GM19397 (cell line): Measurements from ENCODE around the gene RFT1.

Source experiments
- ATAC-seq: cut with Tn5 transposase; IDR thresholded peaks from one replicate; pipeline ENCODE4 v1.9.1; 2021; ENCODE audit warnings: mild to moderate bottlenecking, moderate library complexity; ENCODE audit not compliant: unreplicated experiment

Gene RFT1

GRCh38 chr3:53097887-53098286, 32.3 kb downstream of the RFT1 start:
- ATAC-seq: no peak

GRCh38 chr3:53092942-53093341, 37.3 kb downstream of the RFT1 start:
- ATAC-seq: no peak

- no peak for ATAC-seq
These were observed 38.0 kb downstream of the RFT1 start for GRCh38 chr3:53092216-53092615.

- ATAC-seq: no peak
These were observed 39.2 kb downstream of the RFT1 start for GRCh38 chr3:53091011-53091410.

- ATAC-seq: no peak
These were observed 40.7 kb downstream of the RFT1 start for GRCh38 chr3:53089511-53089910.

GRCh38 chr3:53085476-53085875, 44.8 kb downstream of the RFT1 start:
- ATAC-seq: no peak

GRCh38 chr3:53084310-53085001, 45.8 kb downstream of the RFT1 start:
- ATAC-seq: no peak

GRCh38 chr3:53083949-53084309, 46.3 kb downstream of the RFT1 start:
- no peak for ATAC-seq

GRCh38 chr3:53083521-53083920, 46.7 kb downstream of the RFT1 start:
- ATAC-seq: no peak

GRCh38 chr3:53082736-53083135, 47.5 kb downstream of the RFT1 start:
- ATAC-seq: no peak

GRCh38 chr3:53081318-53081717, 48.9 kb downstream of the RFT1 start:
- no peak for ATAC-seq

- no peak for ATAC-seq
These were observed 49.5 kb downstream of the RFT1 start for GRCh38 chr3:53080612-53081205.

- no peak for ATAC-seq
These were observed 50.3 kb downstream of the RFT1 start for GRCh38 chr3:53079791-53080555.

- ATAC-seq: no peak
These were observed 51.1 kb downstream of the RFT1 start for GRCh38 chr3:53079147-53079546.

GRCh38 chr3:53078656-53079055, 51.6 kb downstream of the RFT1 start:
- no peak for ATAC-seq

- ATAC-seq: no peak
These were observed 52.6 kb downstream of the RFT1 start for GRCh38 chr3:53077476-53078220.

- no peak for ATAC-seq
These were observed 54.5 kb downstream of the RFT1 start for GRCh38 chr3:53075743-53076140.

GRCh38 chr3:53074761-53075742, 55.2 kb downstream of the RFT1 start:
- no peak for ATAC-seq

GRCh38 chr3:53074366-53074696, 55.9 kb downstream of the RFT1 start:
- no peak for ATAC-seq

- no peak for ATAC-seq
These were observed 56.5 kb downstream of the RFT1 start for GRCh38 chr3:53073553-53074365.
